Measurements from ENCODE around the gene GRHPR. TPM values are rescaled to one million over a fixed set of nuclear protein-coding genes. Genes with fewer than 3 reads are reported as not detected.
"Not testable (repeated sequence)": the region's sequence is repeated elsewhere in the genome, so short reads cannot be mapped to it uniquely, and the experiment has no call there.

The GRHPR gene
- total RNA-seq, 1 donor from 2014 or later, result 104 TPM

DNA sequence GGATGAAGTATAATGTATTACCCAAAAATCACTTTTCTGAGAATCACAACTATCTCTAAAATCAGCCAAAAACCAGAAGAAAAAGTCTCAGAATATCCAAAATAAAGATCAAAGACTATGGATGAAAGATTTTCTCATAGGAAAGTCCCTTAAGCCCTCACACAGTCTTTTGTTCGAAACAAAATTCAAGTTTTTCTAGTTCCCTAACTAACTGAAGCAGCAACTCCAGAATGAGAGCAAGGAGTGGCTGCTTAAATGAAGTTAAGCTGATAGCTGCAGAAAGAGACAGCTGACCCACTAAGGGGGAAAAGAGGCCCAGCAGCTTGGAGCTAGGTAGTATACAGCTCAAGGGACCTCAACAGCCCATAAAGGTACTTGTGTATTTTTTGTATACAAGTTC lies 34.3 kb downstream of the GRHPR start:
- no peak for DNase-seq
- no peaks in the 10 kb centered on the region for H3K27me3 ChIP-seq (ENCODE audit: low read depth)
- H3K4me1 ChIP-seq, result peaks cover 26% of the 10 kb centered on the region
- intact Hi-C loops (cut with micrococcal nuclease), result no loop called here
- peaks cover 6% of the 10 kb centered on the region for H3K9me3 ChIP-seq (replicated peaks)
- no peak overlapping the region for H3K4me3 ChIP-seq
- H3K36me3 ChIP-seq, result peaks cover 12% of the 10 kb centered on the region
- TF ChIP-seq, protein P1, sequence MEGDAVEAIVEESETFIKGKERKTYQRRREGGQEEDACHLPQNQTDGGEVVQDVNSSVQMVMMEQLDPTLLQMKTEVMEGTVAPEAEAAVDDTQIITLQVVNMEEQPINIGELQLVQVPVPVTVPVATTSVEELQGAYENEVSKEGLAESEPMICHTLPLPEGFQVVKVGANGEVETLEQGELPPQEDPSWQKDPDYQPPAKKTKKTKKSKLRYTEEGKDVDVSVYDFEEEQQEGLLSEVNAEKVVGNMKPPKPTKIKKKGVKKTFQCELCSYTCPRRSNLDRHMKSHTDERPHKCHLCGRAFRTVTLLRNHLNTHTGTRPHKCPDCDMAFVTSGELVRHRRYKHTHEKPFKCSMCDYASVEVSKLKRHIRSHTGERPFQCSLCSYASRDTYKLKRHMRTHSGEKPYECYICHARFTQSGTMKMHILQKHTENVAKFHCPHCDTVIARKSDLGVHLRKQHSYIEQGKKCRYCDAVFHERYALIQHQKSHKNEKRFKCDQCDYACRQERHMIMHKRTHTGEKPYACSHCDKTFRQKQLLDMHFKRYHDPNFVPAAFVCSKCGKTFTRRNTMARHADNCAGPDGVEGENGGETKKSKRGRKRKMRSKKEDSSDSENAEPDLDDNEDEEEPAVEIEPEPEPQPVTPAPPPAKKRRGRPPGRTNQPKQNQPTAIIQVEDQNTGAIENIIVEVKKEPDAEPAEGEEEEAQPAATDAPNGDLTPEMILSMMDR (IDR thresholded peaks at IDR 0.05; ENCODE audit: borderline replicate concordance), result no peak
- no peak overlapping the region for H3K27ac ChIP-seq (replicated peaks)

DNA sequence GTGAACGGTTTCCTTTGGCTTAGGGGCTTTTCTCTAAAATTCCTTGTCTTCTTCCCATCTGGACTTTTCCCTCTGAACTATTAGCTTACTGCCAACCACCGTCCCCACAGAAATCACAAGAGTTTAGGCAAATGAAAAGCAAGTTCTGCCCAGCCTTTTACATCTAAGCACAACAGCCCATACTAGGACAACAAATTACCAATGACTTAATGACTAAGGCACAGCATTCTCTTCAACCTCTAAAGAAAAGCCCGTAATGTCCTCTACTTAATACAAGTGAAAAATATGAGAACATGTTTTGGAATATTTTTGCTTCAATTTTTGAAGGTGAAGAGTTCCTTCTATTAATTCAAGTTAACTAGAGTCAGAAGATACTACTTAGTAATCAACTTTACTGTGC lies 41.5 kb downstream of the GRHPR start:
- peak overlapping the region; percentile 100 for H3K27ac ChIP-seq (replicated peaks)
- H3K36me3 ChIP-seq, result no peaks in the 10 kb centered on the region
- H3K9me3 ChIP-seq (replicated peaks), result no peaks in the 10 kb centered on the region
- no peak for DNase-seq
- TF ChIP-seq, protein P1 (IDR thresholded peaks at IDR 0.05; ENCODE audit: borderline replicate concordance), result no peak
- peak overlapping the region; percentile 99 for H3K4me3 ChIP-seq
- no peaks in the 10 kb centered on the region for H3K27me3 ChIP-seq (ENCODE audit: low read depth)
- peaks cover 57% of the 10 kb centered on the region for H3K4me1 ChIP-seq
- intact Hi-C loops (cut with micrococcal nuclease), result no loop called here

DNA sequence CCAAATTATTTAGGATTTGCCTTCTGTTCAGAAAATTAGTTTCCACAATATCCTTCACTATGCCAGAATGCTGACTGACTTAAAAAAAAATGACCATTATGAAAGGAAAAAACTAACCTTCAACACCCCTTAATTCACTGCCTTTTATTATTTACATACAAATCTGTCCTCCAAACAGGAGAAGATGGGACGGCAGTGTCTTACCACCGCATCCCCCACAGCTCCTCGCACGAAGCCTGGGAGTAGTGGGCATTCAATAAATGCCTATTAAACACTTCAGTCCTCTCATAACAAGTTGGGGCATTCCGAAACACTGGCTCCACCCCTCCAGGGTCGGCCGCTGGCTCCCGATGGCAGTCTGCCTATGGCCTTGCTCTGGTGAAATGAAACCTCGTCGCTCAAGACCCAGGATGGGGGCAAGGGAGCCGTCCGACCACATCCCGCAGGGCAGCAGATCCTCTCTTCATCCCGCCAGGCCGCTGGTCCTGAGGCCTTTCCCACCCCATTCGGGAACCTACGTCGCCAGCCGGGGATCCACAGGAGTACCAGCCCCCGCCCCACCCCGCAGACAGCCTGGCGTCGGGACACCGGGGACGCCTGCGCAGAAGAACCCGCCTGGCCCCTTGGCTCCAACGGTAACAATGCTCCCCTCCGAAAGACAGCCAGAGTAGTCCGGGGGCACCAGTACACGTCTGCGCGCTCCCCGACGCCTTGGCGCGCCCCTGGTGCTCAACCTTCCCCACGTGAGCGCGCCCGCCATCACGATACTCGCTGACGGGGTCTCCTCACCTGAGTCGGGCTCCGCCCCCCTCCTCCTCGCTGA lies 42.1 kb downstream of the GRHPR start:
- Histone ChIP-seq H3K4me1 (peaks cover 57% of the 10 kb centered on the region), H3K27me3 (ENCODE audit: low read depth) (no peaks in the 10 kb centered on the region), H3K36me3 (no peaks in the 10 kb centered on the region), H3K27ac (replicated peaks) (peak overlapping the region; percentile 100), H3K9me3 (replicated peaks) (no peaks in the 10 kb centered on the region), H3K4me3 (peak overlapping the region; percentile 99)
- DNase-seq, result peak; percentile 79
- intact Hi-C loops (cut with micrococcal nuclease), result no loop called here
- TF ChIP-seq, protein P1 (IDR thresholded peaks at IDR 0.05; ENCODE audit: borderline replicate concordance), result no peak

DNA sequence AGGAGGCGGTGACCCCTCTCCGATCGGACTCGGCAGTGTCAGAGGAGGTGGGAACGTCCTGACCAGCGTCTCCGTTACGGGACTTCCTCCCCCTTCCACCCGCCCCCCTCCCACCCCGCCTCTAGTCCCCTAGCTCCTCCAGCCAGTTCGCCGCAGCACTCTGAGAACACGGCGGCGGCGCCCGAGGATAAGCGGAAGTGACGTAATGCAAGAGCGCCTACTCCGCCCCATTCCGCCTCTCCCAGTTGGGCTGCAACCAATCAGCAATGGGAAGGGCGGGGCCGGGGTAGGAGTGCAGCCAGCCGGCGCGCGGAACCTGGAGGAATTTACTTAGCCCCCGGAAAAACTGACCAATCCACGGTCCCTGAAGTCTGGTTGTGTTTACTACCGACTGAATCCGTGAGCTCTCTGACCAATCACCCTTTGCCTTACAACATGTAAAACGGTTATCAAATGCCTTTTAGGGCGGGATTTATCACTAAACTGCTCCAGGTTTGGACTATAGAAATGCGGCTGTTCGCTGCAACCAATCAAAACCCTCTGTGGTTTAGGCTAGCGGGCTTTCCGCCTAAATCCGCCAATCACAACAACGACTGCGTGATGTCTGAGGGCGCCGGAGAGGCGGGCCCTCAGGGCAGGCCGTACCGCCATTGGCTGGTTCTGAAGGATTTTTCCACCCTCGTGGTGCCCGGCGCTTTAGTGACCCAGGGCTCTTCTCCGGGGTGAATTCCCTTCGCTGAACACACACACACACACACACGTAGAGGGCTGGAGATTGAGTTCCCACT lies 42.9 kb downstream of the GRHPR start, which contains the start of gene ZBTB5:
ZBTB5 (minus strand) TSS at position 202 of the 788 bp plus-strand sequence. CDS start 22,899 bp downstream, outside the sequence.
- no peaks in the 10 kb centered on the region for H3K9me3 ChIP-seq (replicated peaks)
- TF ChIP-seq, protein P1 (IDR thresholded peaks at IDR 0.05; ENCODE audit: borderline replicate concordance), result no peak
- H3K4me1 ChIP-seq, result peaks cover 57% of the 10 kb centered on the region
- peak within 1 kb of the TSS; percentile 99 for H3K4me3 ChIP-seq
- no peaks in the 10 kb centered on the region for H3K27me3 ChIP-seq (ENCODE audit: low read depth)
- H3K27ac ChIP-seq (replicated peaks), result peak within 1 kb of the TSS; percentile 100
- DNase-seq, result peak; percentile 99
- H3K36me3 ChIP-seq, result no peaks in the 10 kb centered on the region
- intact Hi-C loops (cut with micrococcal nuclease), result no loop called here

DNA sequence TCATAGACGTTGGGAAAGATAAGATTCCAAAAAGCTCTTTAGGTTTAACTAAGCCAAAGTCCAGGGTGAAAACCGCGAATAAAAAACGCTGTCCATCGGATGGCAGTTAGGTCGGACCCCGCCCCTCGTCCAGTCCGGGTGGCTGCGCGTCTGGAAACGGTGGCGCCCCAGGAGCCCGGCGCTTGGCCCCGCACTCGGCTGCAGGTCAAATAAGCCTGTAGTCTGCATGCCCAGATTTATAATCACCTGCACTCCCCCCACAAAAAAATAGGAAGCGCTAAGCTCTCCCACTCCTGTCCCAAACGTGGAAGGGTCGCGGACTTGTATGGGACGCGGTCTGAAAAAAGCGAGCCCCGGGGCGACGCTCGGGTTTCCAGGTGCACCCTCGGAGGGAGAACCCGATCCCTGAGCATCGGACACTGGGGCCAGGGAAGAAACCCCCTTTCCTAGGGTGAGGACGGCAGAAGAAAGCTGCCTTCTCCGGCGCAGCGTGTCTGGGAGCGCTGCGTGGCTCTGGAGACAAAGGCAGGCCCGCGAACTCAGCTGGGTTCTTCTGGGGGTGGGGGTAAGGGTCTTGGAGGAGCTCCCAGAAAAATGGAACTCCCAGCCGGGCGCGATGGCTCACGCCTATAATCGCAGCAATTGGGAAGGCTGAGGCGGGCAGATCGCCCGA lies 43.7 kb downstream of the GRHPR start:
- Histone ChIP-seq H3K27me3 (ENCODE audit: low read depth) (no peaks in the 10 kb centered on the region), H3K36me3 (no peaks in the 10 kb centered on the region), H3K9me3 (replicated peaks) (no peaks in the 10 kb centered on the region), H3K4me1 (peaks cover 51% of the 10 kb centered on the region), H3K4me3 (peak overlapping the region; percentile 99), H3K27ac (replicated peaks) (peak overlapping the region; percentile 100)
- DNase-seq, result peak; percentile 63
- intact Hi-C loops (cut with micrococcal nuclease), result no loop called here
- TF ChIP-seq, protein P1 (IDR thresholded peaks at IDR 0.05; ENCODE audit: borderline replicate concordance), result no peak

DNA sequence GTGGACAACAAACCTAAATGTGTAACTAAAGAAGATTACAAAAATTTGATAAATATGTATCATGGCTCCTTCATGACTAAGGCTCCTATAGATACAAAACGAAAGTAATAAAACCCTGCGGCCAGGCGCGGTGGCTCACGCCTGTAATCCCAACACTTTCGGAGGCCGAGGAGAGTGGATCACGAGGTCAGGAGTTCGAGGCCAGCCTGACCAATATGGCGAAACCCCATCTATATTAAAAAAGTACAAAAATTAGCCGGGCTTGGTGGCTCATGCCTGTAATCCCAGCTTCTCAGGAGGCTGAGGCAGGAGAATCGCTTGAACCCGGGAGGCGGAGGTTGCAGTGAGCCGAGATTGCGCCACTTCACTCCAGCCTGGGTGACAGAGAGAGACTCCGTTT lies 45.0 kb downstream of the GRHPR start:
- H3K27ac ChIP-seq (replicated peaks); H3K9me3 ChIP-seq (replicated peaks): not testable (repeated sequence)

More for the DNA sequence above, 45.0 kb downstream of the GRHPR start:
- DNase-seq; H3K4me3 ChIP-seq; H3K27me3 ChIP-seq (ENCODE audit: low read depth); intact Hi-C loops (cut with micrococcal nuclease); H3K36me3 ChIP-seq: not testable (repeated sequence)
- H3K4me1 ChIP-seq, result peaks cover 45% of the 10 kb centered on the region
